Endothelial cell (in vitro differentiated cells): ENCODE results near the gene SEC31A. TPM values are rescaled to one million over a fixed set of nuclear protein-coding genes. Genes with fewer than 3 reads are reported as not detected.
A peak's percentile ranks its signal among the peaks of the same experiment; 100 is the strongest.
"Not testable (repeated sequence)": the region's sequence is repeated elsewhere in the genome, so short reads cannot be mapped to it uniquely, and the experiment has no call there.

Experiments
- DNase-seq: peaks from one replicate; pipeline ENCODE4 v3.0.0; 2021; ENCODE audit warnings: low spot score
- H3K27ac Mint-ChIP-seq: one replicate; pipeline ENCODE4 v1.8.0; 2021; ENCODE audit warnings: mixed read lengths, inconsistent platforms; ENCODE audit not compliant: unreplicated experiment
- H3K27me3 Mint-ChIP-seq: one replicate; pipeline ENCODE4 v1.8.0; 2021; ENCODE audit warnings: mild to moderate bottlenecking, moderate library complexity, mixed read lengths, inconsistent platforms; ENCODE audit not compliant: unreplicated experiment
- H3K36me3 Mint-ChIP-seq: one replicate; pipeline ENCODE4 v1.8.0; 2021; ENCODE audit warnings: mild to moderate bottlenecking, low read depth, mixed read lengths, inconsistent platforms; ENCODE audit not compliant: unreplicated experiment
- H3K4me1 Mint-ChIP-seq: one replicate; pipeline ENCODE4 v1.8.0; 2021; ENCODE audit warnings: mild to moderate bottlenecking, mixed read lengths, inconsistent platforms; ENCODE audit not compliant: unreplicated experiment
- H3K4me3 Mint-ChIP-seq: one replicate; pipeline ENCODE4 v1.8.0; 2021; ENCODE audit warnings: mild to moderate bottlenecking, mixed read lengths, inconsistent platforms; ENCODE audit not compliant: unreplicated experiment
- H3K9me3 Mint-ChIP-seq: one replicate; pipeline ENCODE4 v1.8.0; 2021; ENCODE audit warnings: mixed read lengths, inconsistent platforms; ENCODE audit not compliant: unreplicated experiment
- CTCF ChIP-seq: fragments of 200-600 bp; sonication (generic); IDR thresholded peaks from one replicate; pipeline ENCODE4 v1.5.0; 2021; ENCODE audit warnings: antibody characterized with exemption; ENCODE audit not compliant: unreplicated experiment
- total RNA-seq: library from RNA; stranded (reverse); fragmentation: NEBNext Ultra II Directional; extraction: Animal tissue kit (Norgen Biotek cat#: 25700); gene quantifications from one replicate; pipeline ENCODE4 v1.2.1, GENCODE V29; 2021; ENCODE audit not compliant: unreplicated experiment

Gene SEC31A
- total RNA-seq, 1 donor from 2014 or later, result 172 TPM

- Mint-ChIP-seq H3K36me3 (peaks cover 26% of the 10 kb centered on the region), H3K9me3 (no peaks in the 10 kb centered on the region), H3K4me3 (no peak overlapping the region), H3K27me3 (no peaks in the 10 kb centered on the region), H3K4me1 (no peaks in the 10 kb centered on the region), H3K27ac (no peak overlapping the region)
- no peak for DNase-seq
- TF ChIP-seq CTCF, result no peak
Measured at GRCh38 chr4:82833696-82834313, 57.1 kb downstream of the SEC31A start.

- H3K4me3 Mint-ChIP-seq, H3K9me3 Mint-ChIP-seq, H3K4me1 Mint-ChIP-seq, DNase-seq, H3K27me3 Mint-ChIP-seq, H3K27ac Mint-ChIP-seq: not testable (repeated sequence)
- peaks cover 26% of the 10 kb centered on the region for H3K36me3 Mint-ChIP-seq
Measured at GRCh38 chr4:82833060-82833459, 57.9 kb downstream of the SEC31A start.

GRCh38 chr4:82825425-82825824 is 65.5 kb downstream of the SEC31A start:
- no peak for TF ChIP-seq CTCF
- H3K9me3 Mint-ChIP-seq, result no peaks in the 10 kb centered on the region
- DNase-seq, result no peak
- no peaks in the 10 kb centered on the region for H3K27me3 Mint-ChIP-seq
- no peak overlapping the region for H3K4me3 Mint-ChIP-seq
- no peaks in the 10 kb centered on the region for H3K4me1 Mint-ChIP-seq
- peaks cover 42% of the 10 kb centered on the region for H3K36me3 Mint-ChIP-seq
- H3K27ac Mint-ChIP-seq, result no peak overlapping the region

GRCh38 chr4:82823062-82823461 is 67.9 kb downstream of the SEC31A start:
- DNase-seq, result no peak
- peaks cover 53% of the 10 kb centered on the region for H3K36me3 Mint-ChIP-seq
- TF ChIP-seq CTCF, result no peak

DNA sequence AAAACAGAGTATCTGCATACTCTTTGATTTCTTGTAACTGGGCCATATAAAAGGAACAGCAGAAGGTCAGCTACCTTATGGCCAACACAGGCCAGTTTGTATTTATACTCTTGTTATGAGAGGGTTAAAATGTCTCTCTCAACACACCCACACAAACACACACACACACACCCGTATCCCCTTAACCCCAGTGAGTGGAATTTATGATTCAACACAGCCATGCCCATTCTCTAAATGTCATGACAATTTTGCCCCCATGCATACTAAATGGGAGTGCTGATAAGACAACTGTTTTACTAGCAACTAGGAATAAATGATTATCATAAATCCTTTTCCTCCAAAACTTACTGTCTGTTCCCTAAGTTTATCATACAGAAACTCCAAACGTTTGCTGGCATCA is 70.3 kb downstream of the SEC31A start:
- H3K9me3 Mint-ChIP-seq, result no peaks in the 10 kb centered on the region
- no peak for TF ChIP-seq CTCF
- peaks cover 47% of the 10 kb centered on the region for H3K36me3 Mint-ChIP-seq
- H3K27ac Mint-ChIP-seq, result no peak overlapping the region
- DNase-seq, result no peak
- H3K4me3 Mint-ChIP-seq, result no peak overlapping the region
- H3K27me3 Mint-ChIP-seq, result no peaks in the 10 kb centered on the region
- H3K4me1 Mint-ChIP-seq, result no peaks in the 10 kb centered on the region

More at GRCh38 chr4:82823062-82823461, 67.9 kb downstream of the SEC31A start:
- Mint-ChIP-seq H3K4me1 (no peaks in the 10 kb centered on the region), H3K27ac (no peak overlapping the region), H3K4me3 (peak overlapping the region; percentile 12), H3K27me3 (no peaks in the 10 kb centered on the region), H3K9me3 (no peaks in the 10 kb centered on the region)
